ENCODE measurements around the gene MEI1.

GRCh38 chr22:41838842-41839618, 139.7 kb downstream of the MEI1 start:
- TF ChIP-seq CTCF (IDR thresholded peaks at IDR 0.05 in 4 of 5, conservative IDR thresholded peaks at IDR 0.05 in 1 of 5), result no peak
- no peak for TF ChIP-seq POLR2A (IDR thresholded peaks at IDR 0.05)

All from gastrocnemius medialis (tissue), 4 donors.